Measurements from ENCODE around the gene PCGF2.

PCGF2 gene

DNA sequence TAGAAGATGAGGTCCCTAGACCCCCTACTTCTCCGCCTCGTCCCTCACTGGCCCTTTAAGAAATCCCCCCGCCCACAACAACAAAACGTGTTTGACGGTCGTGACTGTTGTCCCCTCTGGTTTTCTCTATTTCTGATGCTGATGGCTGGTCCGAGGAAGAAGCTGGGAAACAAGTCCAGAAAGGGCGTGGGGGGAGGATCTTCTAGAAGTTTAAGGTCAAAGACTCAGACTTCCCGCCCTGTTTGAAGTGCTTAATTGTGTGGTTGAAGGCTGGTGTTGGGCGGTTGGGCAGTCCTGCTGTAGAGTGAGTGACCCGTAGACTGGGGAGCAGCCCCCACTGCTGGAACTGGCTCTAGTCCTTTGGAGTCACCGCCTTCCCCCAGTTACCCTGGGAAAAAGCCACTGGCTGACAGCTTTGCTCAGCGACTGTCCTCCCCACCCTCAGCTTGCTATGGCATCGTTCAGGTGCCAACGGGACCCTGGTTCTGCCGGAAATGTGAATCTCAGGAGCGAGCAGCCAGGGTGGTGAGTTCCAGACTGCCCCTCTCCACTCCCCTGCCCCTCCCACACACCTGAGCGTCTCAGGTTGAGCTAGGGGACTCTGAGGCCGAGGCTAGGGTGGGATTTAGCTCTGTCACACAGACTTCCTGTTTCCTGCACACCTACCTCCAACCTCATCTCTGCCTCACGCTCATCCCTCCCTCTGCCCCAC, 41.5 kb downstream of the PCGF2 start:
- Mint-ChIP-seq H3K36me3 (peaks cover 33% of the 10 kb centered on the region), H3K9me3 (no peaks in the 10 kb centered on the region), H3K4me1 (peaks cover 74% of the 10 kb centered on the region), H3K27me3 (no peaks in the 10 kb centered on the region), H3K27ac (peak overlapping the region; percentile 100), H3K4me3 (peak overlapping the region; percentile 91)
- ATAC-seq: no peak

DNA sequence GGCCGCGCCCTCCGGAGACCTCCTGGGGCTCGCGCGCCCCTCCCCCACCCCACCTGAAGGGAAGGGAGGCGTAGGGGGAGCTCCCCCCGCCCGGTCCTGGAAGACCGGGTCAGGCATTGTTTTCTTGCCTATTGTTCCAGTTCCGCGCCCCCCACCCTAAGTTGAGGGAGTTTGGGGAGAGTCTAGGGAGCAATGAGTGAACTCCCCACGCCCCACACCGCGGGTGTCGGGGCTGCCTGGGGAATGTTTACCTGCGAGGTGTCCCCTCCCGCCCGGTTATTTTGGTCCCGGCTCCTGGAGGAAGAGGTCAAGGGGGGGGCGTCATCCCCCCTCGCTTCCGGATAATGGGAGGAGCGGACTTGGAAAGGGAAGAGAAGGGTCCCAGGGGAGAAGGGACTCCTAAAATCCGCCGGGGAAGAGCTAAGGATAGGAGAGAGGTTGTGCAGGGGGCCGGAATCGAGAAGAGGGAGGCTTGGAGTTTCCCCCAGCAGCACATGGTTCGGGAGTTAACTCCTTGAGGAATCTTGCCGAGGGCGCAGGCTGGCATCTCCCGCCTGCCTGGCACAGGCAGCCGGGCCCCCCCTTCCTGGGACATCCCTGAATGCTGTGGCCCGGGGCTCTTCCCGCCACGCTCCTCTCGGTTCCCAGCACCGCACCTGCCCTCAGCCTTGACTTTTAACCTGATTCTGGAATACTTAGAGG, 42.2 kb downstream of the PCGF2 start:
- Mint-ChIP-seq H3K4me1 (peaks cover 75% of the 10 kb centered on the region), H3K36me3 (peaks cover 25% of the 10 kb centered on the region), H3K27ac (peak overlapping the region; percentile 100), H3K27me3 (no peaks in the 10 kb centered on the region), H3K9me3 (no peaks in the 10 kb centered on the region), H3K4me3 (peak overlapping the region; percentile 91)
- no peak for ATAC-seq

DNA sequence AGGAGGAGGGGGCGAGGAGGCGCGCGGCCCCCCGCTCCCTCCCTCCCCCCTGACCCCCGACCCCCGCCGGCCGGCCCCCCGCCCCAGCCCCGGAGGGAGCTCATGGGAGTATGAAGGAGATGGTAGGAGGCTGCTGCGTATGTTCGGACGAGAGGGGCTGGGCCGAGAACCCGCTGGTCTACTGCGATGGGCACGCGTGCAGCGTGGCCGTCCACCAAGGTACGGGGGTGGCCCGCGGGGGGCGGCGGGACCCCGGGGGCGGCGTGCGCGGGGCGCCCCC, 42.7 kb downstream of the PCGF2 start:
- H3K4me3 Mint-ChIP-seq: peak overlapping the region; percentile 91
- H3K4me1 Mint-ChIP-seq: peaks cover 71% of the 10 kb centered on the region
- peak overlapping the region; percentile 100 for H3K27ac Mint-ChIP-seq
- no peak for ATAC-seq
- H3K27me3 Mint-ChIP-seq: no peaks in the 10 kb centered on the region
- H3K36me3 Mint-ChIP-seq: peaks cover 21% of the 10 kb centered on the region
- H3K9me3 Mint-ChIP-seq: no peaks in the 10 kb centered on the region

DNA sequence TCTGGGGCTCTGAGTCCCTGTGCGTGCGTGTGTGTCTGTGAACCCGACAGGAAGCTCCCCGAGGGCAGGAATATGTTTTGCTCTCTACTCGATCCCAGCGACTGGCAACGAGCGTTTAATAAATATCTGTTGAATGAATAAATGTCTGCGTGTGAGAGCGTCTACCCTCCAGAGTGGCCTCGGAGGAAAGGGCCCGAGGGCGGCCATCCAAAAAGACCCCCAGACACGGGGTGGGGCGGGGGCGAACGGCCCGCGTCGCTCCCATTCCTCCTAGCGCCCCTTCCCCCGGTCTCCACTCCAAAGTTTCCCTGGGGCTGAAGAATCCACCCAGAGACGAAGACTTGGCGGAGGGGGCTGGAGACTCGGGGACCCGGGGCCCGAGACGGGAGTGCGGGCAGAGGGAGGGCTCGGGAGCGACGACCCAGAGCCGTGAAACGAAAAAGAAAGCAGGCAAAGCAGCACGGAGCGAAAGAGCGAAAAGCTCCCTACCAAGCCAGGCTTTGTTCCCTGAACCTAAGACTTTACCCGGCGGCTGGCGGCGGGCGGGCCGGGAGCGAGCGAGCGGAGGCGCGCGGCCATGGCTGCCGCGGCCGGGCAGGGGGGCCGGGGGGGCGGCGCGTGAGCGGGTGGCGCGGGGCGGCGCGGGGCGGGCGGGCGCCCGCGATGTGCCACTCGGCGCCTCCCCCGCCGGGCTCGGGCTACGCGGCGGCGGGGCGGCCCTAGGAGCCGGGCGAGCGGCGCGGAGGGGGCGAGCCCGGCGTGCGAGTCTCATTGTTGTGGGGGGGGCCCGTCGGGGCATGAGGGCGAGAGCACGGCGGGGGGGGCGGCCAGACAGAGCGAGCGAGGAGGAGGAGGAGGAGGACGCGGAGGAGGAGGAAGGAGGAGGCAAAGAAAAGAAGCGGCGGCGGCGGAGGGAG, 43.3 kb downstream of the PCGF2 start, which contains the start of gene MLLT6:
MLLT6 (plus strand) TSS at position 668 of the 917 bp plus-strand sequence. CDS start 360 bp downstream, outside the sequence.
- Mint-ChIP-seq H3K4me3 (peak within 1 kb of the TSS; percentile 91), H3K9me3 (peaks cover 4% of the 10 kb centered on the region), H3K27me3 (no peaks in the 10 kb centered on the region), H3K27ac (peak within 1 kb of the TSS; percentile 100), H3K4me1 (peaks cover 71% of the 10 kb centered on the region), H3K36me3 (peaks cover 15% of the 10 kb centered on the region)
- peak; percentile 46 for ATAC-seq

DNA sequence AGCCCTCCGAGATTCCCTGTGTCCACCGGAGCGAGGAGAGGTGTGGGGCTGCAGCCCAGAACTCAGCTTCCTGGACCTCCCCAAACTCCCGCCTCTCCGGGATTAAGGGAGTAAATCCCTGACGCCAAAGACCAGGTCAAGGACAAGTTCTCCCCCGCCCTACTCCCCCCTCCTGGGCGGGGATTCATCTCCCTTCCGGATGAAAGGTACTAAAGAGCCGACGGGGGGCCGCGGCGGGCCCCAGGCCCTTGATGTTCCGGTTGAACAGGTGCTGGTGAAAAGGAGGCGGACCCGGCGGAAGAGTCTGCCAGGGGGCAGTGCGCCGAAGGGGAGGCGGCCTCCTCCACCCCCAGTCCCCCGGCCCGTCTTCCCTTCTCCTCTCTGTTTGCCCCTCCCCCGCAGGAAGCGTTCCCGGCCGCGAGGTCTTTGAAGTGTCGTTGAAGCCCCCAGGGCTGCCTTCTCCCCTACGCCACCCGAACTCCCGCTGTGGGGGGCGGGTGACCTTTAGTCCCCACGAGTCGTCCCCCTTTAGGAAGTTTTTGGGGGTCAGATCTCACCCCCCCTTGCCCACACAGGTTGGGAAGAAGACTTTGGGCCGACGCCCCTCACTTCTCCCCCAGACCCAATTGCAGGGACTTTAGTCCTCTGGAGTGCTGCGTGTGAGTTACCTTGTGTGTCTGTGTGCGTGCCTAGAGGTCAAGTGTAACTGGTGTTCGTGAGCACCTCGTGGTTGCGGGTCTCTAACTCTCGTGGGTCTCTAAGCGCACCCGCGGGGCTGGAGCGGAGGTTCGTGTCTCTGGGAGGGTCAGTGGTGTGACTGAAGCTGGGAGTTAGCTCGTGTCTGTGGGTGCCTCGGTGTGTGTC, 44.2 kb downstream of the PCGF2 start:
- no peaks in the 10 kb centered on the region for H3K27me3 Mint-ChIP-seq
- peaks cover 6% of the 10 kb centered on the region for H3K9me3 Mint-ChIP-seq
- peak overlapping the region; percentile 91 for H3K4me3 Mint-ChIP-seq
- peak; percentile 25 for ATAC-seq
- peak overlapping the region; percentile 100 for H3K27ac Mint-ChIP-seq
- peaks cover 6% of the 10 kb centered on the region for H3K36me3 Mint-ChIP-seq
- peaks cover 70% of the 10 kb centered on the region for H3K4me1 Mint-ChIP-seq

DNA sequence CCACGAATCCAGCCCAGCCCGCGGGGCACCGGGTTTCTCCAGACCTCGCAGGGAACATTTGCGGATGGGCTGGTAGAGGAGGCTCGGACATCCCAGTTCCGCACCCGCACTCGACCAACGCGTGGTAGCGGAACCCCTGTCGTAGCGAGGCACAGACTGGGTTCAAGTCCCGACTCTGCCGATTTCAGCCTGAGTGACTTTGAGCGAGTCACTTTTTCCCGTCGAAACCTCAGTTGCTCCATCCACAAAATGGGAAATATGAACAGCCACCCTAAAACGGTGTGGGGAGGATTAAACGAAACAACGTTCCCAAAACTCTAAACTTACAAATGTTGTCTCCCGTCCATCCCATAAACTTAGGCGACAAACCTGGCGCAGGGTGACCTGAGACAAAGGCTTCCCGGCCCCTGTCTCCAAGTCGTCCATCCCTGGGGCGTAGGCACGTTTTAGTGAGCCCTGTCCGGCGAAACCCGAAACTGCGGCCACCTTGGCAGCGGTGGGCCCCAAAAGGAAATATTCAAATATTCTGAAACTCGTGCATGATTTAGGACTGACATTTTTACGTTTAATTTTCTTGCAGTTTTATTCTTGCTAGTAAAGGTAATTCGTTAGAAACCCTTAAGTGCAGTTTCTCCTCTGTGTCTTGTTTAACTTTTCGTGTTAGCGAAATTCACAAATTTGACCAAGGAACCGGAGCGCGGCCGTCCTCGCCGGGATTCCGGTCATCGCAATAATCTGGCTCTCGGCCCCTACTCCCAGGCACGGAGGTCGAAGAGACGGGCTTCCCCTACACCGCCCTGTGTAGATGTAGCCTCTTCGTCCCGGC, 45.0 kb downstream of the PCGF2 start:
- no peak for ATAC-seq
- Mint-ChIP-seq H3K4me3 (peak overlapping the region; percentile 91), H3K27ac (peak overlapping the region; percentile 100), H3K27me3 (no peaks in the 10 kb centered on the region), H3K4me1 (peaks cover 68% of the 10 kb centered on the region), H3K36me3 (peaks cover 3% of the 10 kb centered on the region), H3K9me3 (peaks cover 6% of the 10 kb centered on the region)

DNA sequence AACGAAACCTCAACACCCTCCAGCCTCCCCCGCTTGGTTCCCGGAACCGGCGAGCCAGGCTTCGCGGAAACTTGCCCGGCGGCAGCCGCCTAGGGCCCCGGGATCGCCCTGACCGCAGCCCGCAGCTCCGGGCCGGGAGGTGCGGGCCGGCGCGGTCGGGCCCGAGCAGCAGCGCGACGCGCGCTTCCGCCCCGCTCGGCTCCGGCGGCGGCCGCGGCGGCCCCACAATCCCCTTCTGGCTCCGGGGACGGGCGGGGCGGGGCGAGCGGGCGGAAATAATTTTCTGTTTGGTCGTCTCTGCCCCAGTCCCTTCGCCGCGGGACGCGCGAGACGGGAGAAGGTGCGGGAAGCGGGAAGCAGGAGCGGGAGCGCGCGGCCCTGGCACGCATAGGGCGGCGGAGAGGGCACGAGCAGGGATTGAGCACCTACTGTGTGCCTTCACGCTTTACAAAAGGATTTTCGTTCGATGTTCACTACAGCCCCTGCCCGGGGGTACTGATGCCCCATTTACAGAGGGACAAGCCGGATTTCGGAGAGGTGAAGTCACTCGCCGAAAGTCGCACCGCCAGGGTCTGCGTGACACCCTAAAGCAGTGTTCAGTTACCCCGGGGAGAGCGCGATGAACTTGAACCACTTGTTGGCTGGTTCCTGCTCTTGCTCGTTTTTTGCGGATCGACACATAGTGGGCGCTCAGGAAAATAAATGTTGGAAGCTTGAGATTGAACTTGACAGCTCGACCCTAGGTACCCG, 45.8 kb downstream of the PCGF2 start:
- peaks cover 67% of the 10 kb centered on the region for H3K4me1 Mint-ChIP-seq
- peak; percentile 51 for ATAC-seq

DNA sequence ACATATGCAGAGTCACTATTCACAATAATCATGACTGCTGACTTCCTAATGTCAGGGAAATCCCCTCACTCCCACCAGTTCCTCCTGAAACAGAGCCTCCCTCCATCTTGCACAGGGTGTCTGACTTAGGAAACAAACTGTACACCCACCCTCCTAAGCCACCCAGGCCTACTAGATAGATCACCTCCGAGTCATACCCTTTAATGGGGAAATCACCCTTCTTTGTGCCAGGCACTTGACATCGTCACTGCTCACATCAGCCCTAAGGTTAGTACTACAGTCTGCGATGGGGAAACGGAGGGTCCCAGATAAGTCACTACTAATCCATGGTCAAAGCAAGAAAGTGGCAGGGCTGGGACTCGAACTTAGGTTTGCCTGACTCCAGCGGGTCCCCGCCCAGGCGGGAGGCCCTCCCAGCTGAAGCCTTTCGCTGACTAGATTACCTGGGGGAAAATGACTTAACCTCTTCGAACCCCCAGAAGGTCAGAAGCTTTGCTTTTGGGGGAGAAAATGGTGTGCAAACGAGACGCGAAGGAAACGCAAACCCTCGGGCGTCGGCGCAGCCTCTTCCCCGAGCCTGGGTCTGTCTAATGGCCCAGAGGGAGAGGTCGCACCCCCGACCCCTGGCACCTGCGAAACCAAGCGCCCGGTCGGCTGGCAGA, 46.5 kb downstream of the PCGF2 start:
- peak; percentile 79 for ATAC-seq
- Mint-ChIP-seq H3K4me3 (peak overlapping the region; percentile 76), H3K27me3 (no peaks in the 10 kb centered on the region), H3K9me3 (peaks cover 6% of the 10 kb centered on the region), H3K27ac (peak overlapping the region; percentile 100), H3K4me1 (peaks cover 67% of the 10 kb centered on the region), H3K36me3 (no peaks in the 10 kb centered on the region)

More for the DNA sequence above, 45.8 kb downstream of the PCGF2 start:
- Mint-ChIP-seq H3K9me3 (peaks cover 6% of the 10 kb centered on the region), H3K27ac (peak overlapping the region; percentile 100), H3K36me3 (no peaks in the 10 kb centered on the region), H3K27me3 (no peaks in the 10 kb centered on the region), H3K4me3 (peak overlapping the region; percentile 91)

DNA sequence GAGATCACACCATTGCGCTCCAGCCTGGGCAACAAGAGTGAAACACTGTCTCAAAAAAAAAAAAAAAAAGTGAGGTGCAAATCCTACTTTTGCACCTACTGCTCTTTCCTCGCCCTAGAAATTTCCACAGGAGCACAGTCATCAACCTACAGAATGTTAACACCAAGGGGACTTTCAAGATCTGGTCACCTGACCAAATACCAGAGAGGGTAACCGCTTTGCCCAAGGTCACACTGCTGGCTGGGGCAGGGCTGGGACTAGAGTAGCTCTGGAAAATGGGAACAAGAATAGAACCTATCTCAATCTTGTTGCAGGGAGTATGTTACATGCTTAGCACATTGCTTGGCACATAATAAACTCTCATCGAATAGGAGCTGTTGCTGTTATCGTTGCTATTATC, 49.4 kb downstream of the PCGF2 start:
- Mint-ChIP-seq H3K27ac (peak overlapping the region; percentile 9), H3K4me1 (peaks cover 52% of the 10 kb centered on the region), H3K27me3 (no peaks in the 10 kb centered on the region)

DNA sequence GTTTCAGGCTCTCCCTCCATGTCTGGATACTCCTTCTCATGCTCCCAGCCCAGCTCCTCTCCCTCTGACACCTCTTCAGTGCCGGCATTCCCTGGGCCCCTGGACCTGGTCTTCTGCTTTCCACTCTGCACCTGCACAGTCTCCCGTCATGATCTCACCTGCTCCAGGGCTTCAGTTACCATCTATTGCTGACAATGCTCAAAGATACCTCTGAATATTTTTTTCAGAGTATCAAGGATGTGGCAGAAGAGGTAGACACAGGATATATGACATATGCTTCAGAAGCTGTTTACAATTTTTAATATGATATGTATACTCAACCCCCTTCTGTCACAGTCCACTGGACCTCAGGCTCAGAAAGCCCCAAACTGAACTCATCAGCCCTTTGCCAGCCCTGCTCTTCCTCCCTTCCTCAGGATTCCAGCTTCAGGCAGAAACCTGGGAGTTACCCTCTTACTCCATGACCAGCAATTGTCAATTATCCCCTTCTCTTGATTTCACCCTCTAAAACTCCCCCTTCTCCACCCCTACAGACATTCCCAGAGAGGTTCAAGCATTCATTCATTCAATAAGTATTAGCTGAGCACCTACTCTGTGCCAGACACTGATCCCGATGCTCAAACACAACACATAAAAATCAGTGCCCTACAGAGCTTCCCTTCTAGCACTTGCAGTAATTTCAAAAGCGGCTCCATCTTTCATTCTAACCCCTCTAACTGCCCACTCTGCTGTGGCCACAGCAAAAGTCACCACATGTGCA, 50.9 kb downstream of the PCGF2 start:
- H3K4me3 Mint-ChIP-seq: no peak overlapping the region
- no peaks in the 10 kb centered on the region for H3K36me3 Mint-ChIP-seq

More for the DNA sequence above, 49.4 kb downstream of the PCGF2 start:
- H3K36me3 Mint-ChIP-seq: no peaks in the 10 kb centered on the region
- ATAC-seq: no peak
- no peak overlapping the region for H3K4me3 Mint-ChIP-seq
- peaks cover 6% of the 10 kb centered on the region for H3K9me3 Mint-ChIP-seq

DNA sequence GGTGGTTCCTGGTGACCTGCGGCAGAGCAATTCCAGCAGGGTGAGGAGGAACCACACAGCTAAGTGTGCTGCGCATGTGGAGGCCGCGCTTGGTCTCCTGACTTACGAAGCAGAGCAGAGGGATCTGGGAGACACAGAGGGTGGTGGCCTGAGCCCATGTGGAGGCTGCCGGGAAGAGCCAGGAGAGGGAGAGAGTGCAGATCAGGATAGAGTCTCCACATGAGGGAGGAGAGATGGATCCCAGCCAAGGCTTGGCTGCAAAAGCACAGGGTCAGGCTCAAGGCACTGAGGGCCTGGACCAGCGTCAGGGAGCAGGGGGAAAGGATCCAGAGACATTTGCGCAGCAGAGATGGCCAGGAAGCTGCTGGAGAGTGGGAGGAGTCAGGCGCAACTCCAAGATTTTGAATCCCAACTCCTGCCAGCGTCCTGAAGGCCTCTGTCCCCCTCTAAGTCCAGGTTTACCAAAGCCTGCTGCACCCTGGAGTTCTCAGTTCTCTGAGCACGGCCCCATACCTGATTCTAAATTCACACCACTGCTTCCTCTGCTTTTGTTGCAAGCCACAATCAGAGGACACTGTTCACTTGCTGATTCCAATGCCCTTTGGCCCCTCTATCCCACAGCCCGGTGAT, 54.3 kb downstream of the PCGF2 start:
- Mint-ChIP-seq H3K36me3 (no peaks in the 10 kb centered on the region), H3K9me3 (no peaks in the 10 kb centered on the region), H3K27me3 (no peaks in the 10 kb centered on the region), H3K27ac (no peak overlapping the region), H3K4me3 (no peak overlapping the region), H3K4me1 (peaks cover 18% of the 10 kb centered on the region)
- no peak for ATAC-seq

More for the DNA sequence above, 50.9 kb downstream of the PCGF2 start:
- no peak for ATAC-seq
- peaks cover 6% of the 10 kb centered on the region for H3K9me3 Mint-ChIP-seq
- peaks cover 42% of the 10 kb centered on the region for H3K4me1 Mint-ChIP-seq
- no peaks in the 10 kb centered on the region for H3K27me3 Mint-ChIP-seq
- peak overlapping the region; percentile 1 for H3K27ac Mint-ChIP-seq

DNA sequence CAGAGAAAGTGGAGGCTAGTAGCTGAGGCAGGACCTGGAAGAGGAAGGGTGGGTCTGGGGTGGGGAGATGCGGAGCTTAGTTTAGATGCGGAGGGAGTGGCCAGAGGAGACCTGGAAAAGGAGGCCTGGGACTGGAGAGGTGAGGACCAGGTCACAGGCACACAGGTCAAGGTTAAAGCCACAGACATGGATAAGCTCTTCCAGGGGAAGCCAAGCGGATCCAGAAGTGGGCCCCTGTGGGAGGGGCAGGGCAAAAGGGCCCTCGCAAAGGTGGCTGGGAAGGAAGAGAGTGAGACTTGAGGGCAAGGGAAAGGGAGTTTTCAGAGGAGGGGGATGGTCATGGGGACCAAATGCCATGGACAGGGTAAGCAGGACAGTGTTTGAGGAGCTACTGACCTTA, 57.0 kb downstream of the PCGF2 start:
- peak overlapping the region; percentile 38 for H3K27ac Mint-ChIP-seq
- H3K36me3 Mint-ChIP-seq: no peaks in the 10 kb centered on the region
- H3K4me1 Mint-ChIP-seq: no peaks in the 10 kb centered on the region
- peaks cover 3% of the 10 kb centered on the region for H3K27me3 Mint-ChIP-seq
- H3K9me3 Mint-ChIP-seq: no peaks in the 10 kb centered on the region
- ATAC-seq: no peak
- H3K4me3 Mint-ChIP-seq: no peak overlapping the region
